Measurements from ENCODE around the gene EPB41L4A. TPM values are rescaled to one million over a fixed set of nuclear protein-coding genes. Genes with fewer than 3 reads are reported as not detected.

EPB41L4A gene
- total RNA-seq, 1 donor from 2014 or later = 30.6 TPM

DNA sequence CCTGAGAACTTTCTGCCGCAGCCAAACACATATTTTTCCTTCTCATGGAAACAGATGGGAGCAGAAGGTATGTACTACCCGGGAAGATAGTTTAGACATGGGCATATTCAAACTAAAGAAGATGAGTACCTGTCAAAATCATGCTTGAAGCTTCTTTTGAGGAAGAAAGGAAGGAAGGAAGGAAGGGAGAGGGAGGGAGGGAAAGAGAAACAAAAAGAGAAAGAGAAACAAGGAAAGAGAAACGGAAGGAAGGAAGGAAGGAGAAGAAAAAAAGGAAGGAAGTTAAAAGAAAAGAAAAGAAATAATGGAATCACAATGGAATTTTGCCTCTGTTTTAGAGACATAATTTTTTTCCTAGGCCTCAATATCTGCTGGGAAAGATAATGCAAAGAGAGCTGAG, 34.6 kb downstream of the EPB41L4A start:
- TF ChIP-seq, protein P1, sequence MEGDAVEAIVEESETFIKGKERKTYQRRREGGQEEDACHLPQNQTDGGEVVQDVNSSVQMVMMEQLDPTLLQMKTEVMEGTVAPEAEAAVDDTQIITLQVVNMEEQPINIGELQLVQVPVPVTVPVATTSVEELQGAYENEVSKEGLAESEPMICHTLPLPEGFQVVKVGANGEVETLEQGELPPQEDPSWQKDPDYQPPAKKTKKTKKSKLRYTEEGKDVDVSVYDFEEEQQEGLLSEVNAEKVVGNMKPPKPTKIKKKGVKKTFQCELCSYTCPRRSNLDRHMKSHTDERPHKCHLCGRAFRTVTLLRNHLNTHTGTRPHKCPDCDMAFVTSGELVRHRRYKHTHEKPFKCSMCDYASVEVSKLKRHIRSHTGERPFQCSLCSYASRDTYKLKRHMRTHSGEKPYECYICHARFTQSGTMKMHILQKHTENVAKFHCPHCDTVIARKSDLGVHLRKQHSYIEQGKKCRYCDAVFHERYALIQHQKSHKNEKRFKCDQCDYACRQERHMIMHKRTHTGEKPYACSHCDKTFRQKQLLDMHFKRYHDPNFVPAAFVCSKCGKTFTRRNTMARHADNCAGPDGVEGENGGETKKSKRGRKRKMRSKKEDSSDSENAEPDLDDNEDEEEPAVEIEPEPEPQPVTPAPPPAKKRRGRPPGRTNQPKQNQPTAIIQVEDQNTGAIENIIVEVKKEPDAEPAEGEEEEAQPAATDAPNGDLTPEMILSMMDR (IDR thresholded peaks at IDR 0.05; ENCODE audit: insufficient read depth, low read length, poor library complexity, severe bottlenecking) = no peak
- no peaks in the 10 kb centered on the region for H3K36me3 ChIP-seq (ENCODE audit: control insufficient read depth, insufficient read depth, low read length)
- H3K4me3 ChIP-seq (ENCODE audit: low read depth, low read length) = no peak overlapping the region
- no peaks in the 10 kb centered on the region for H3K27me3 ChIP-seq (ENCODE audit: control insufficient read depth, insufficient read depth, low read length)
- DNase-seq (ENCODE audit: low read depth) = no peak

DNA sequence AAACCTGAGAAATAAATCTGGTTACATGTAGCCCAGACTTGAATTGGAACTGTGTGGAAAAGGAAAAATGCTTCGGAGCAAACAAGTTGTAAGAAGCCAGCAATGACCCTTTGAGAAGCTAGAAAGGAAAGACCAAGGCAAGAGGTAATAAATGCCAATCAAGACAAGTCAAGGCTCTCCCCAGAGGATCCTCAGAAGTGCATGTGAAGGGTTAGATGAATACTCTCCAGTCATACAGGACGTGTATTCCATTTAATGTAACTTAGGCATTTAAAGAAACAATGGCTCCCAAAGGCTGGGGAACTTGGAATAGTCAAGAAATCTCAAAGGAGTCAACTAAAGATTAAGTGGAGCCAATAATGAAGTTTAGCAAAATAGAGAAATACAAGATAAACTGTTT, 36.2 kb downstream of the EPB41L4A start:
- no peaks in the 10 kb centered on the region for H3K27me3 ChIP-seq (ENCODE audit: control insufficient read depth, insufficient read depth, low read length)
- TF ChIP-seq, protein P1 (IDR thresholded peaks at IDR 0.05; ENCODE audit: insufficient read depth, low read length, poor library complexity, severe bottlenecking) = no peak

DNA sequence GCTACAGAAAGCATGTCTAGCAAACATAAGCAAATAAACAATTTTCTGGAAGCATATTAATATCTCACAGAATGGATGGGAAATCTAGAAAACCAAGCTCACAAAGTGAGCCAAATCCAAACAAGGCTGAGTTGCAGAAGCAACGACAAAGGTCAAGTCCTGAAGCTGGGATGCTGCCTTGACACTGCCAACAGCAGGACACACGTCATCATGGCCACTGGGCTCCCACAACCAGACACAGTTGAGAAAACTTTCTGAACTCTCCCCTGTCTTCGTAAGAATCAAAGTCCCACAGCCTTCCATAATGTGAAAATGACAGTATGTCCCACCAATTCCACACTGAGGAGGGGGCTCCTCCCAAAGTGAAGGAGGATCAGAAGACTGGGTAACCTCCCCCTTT, 37.6 kb downstream of the EPB41L4A start:
- Histone ChIP-seq H3K36me3 (ENCODE audit: control insufficient read depth, insufficient read depth, low read length) (no peaks in the 10 kb centered on the region), H3K4me3 (ENCODE audit: low read depth, low read length) (no peak overlapping the region), H3K27me3 (ENCODE audit: control insufficient read depth, insufficient read depth, low read length) (no peaks in the 10 kb centered on the region)
- TF ChIP-seq, protein P1 (IDR thresholded peaks at IDR 0.05; ENCODE audit: insufficient read depth, low read length, poor library complexity, severe bottlenecking) = no peak
- DNase-seq (ENCODE audit: low read depth) = no peak

More for the DNA sequence above, 36.2 kb downstream of the EPB41L4A start:
- no peak for DNase-seq (ENCODE audit: low read depth)
- no peak overlapping the region for H3K4me3 ChIP-seq (ENCODE audit: low read depth, low read length)
- H3K36me3 ChIP-seq (ENCODE audit: control insufficient read depth, insufficient read depth, low read length) = no peaks in the 10 kb centered on the region

DNA sequence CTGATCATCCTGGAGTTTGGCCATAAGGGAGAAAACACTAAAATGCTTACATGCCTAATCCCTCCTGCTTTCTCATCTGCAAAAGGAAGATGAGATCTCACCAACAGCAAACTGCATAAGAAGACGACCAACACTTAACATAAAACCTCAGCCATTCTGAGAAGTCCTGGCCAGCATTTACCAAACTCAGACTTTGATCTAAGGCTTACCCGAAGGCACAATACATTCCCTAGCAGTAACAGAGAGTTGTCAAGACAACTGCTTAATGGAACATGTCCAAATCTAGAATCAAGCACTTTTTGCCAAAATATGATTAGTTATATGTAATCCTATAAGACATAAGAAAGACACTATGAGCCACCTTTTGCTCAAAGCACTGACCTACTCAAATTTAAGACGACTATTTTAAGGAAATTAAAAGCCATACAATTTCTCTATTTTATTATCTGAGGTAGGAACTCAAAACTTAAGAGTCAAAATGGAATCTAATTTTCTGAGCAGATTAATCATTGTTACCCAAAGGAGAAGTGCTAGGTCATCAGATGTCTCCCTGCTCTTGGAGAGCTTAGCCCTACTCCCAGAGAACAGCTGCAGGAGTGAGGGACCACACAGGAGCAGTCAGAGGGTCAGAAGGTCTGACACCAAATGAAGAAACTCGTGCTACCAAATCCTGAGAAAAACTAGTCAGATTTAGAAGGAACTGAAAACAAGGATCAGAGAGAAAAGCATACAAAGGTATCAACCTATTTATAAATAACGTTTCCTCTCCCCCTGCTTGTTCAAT, 39.3 kb downstream of the EPB41L4A start:
- no peaks in the 10 kb centered on the region for H3K27me3 ChIP-seq (ENCODE audit: control insufficient read depth, insufficient read depth, low read length)
- TF ChIP-seq, protein P1 (IDR thresholded peaks at IDR 0.05; ENCODE audit: insufficient read depth, low read length, poor library complexity, severe bottlenecking) = no peak
- H3K36me3 ChIP-seq (ENCODE audit: control insufficient read depth, insufficient read depth, low read length) = no peaks in the 10 kb centered on the region
- DNase-seq (ENCODE audit: low read depth) = no peak
- H3K4me3 ChIP-seq (ENCODE audit: low read depth, low read length) = no peak overlapping the region

DNA sequence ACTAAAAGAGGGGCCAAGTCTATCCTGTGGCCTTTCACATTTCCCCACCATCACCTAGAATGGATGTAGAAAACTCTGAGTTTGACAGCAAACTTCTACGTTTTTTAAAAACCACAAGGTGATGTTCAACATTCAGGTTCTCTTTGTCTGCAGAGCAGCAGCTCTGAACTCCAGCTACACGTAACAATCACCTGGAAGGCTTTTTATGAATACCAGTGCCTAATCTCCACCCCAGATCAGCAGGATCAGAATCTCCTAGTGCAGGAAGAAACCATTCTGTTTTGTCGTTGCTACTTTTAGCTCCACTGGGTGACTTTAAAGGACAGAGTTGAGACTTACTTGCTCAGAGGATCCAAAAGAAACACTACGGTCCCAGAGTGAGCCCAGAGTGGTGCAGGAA, 44.3 kb downstream of the EPB41L4A start:
- Histone ChIP-seq H3K36me3 (ENCODE audit: control insufficient read depth, insufficient read depth, low read length) (no peaks in the 10 kb centered on the region), H3K27me3 (ENCODE audit: control insufficient read depth, insufficient read depth, low read length) (no peaks in the 10 kb centered on the region), H3K4me3 (ENCODE audit: low read depth, low read length) (no peak overlapping the region)
- DNase-seq (ENCODE audit: low read depth) = no peak
- TF ChIP-seq, protein P1 (IDR thresholded peaks at IDR 0.05; ENCODE audit: insufficient read depth, low read length, poor library complexity, severe bottlenecking) = no peak

DNA sequence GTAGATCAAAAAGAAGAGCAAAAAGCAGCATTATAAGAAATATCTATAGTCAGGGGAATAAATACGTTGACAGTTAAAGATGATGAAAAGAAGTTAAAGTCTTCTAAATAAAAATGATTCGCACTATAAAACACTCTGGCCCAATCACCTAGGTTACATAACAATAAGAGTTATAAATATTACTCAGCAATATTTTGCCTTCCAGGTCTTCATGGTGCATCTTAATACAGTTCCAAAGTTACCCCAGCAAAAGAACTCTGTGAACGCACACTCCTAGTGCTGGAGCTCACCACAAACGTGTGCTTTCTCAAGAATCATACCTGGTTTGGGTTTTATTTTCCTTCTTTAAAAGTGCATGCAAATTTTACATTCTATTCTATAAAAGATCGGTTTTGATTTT, 44.7 kb downstream of the EPB41L4A start:
- TF ChIP-seq, protein P1 (IDR thresholded peaks at IDR 0.05; ENCODE audit: insufficient read depth, low read length, poor library complexity, severe bottlenecking) = no peak
- H3K36me3 ChIP-seq (ENCODE audit: control insufficient read depth, insufficient read depth, low read length) = no peaks in the 10 kb centered on the region
- no peaks in the 10 kb centered on the region for H3K27me3 ChIP-seq (ENCODE audit: control insufficient read depth, insufficient read depth, low read length)
- no peak overlapping the region for H3K4me3 ChIP-seq (ENCODE audit: low read depth, low read length)
- DNase-seq (ENCODE audit: low read depth) = no peak

Data from kidney epithelial cell (primary cell).